A673 (cell line): ENCODE results near the gene CIT. TPM values are rescaled to one million over a fixed set of nuclear protein-coding genes. Genes with fewer than 3 reads are reported as not detected.

Experiments used
- BruUV-seq: library from RNA; stranded (reverse); fragments of 400-500 nt; replicated peaks from 2 replicates; lab custom pipeline; 2021; lab: Mats Ljungman, UMichigan
- CTCF ChIA-PET: fragments of 300-600 bp; sonication (Branson Sonifier 250); formaldehyde crosslinking; loops from one replicate; lab custom pipeline; 2022; ENCODE audit warnings: antibody characterized with exemption; lab: Charles Lee
- POLR2A ChIA-PET: fragments of 300-600 bp; sonication (Branson Sonifier 250); formaldehyde crosslinking; loops from one replicate; lab custom pipeline; 2022; ENCODE audit warnings: antibody characterized with exemption; ENCODE audit not compliant: low non-redundant PET; lab: Charles Lee
- DNase-seq: peaks from one replicate; pipeline ENCODE4 v3.0.0-alpha.2; 2015; ENCODE audit warnings: low spot score
- H3K27ac ChIP-seq: fragments of 200-600 bp; sonication (generic); 2 replicates; pipeline ENCODE4 v1.5.1; 2016; ENCODE audit warnings: mixed run types, low read depth, mild to moderate bottlenecking, mixed read lengths, antibody characterized with exemption, low read length; ENCODE audit not compliant: poor library complexity, severe bottlenecking
- H3K27me3 ChIP-seq: fragments of 200-600 bp; sonication (generic); replicated peaks from 2 replicates; pipeline ENCODE4 v1.6.1; 2017; ENCODE audit warnings: mixed run types, low read depth, mild to moderate bottlenecking, mixed read lengths, antibody characterized with exemption, low read length; ENCODE audit not compliant: insufficient read depth, poor library complexity
- H3K36me3 ChIP-seq: fragments of 200-600 bp; sonication (generic); 2 replicates; pipeline ENCODE4 v1.6.1; 2016; ENCODE audit warnings: mixed run types, mild to moderate bottlenecking, mixed read lengths, antibody characterized with exemption, low read length; ENCODE audit not compliant: insufficient read depth, poor library complexity, severe bottlenecking
- H3K4me1 ChIP-seq: fragments of 200-600 bp; sonication (generic); 2 replicates; pipeline ENCODE4 v1.6.1; 2017; ENCODE audit warnings: mixed run types, mild to moderate bottlenecking, mixed read lengths, antibody characterized with exemption, low read length; ENCODE audit not compliant: insufficient read depth, poor library complexity, severe bottlenecking
- H3K4me3 ChIP-seq: fragments of 200-600 bp; sonication (generic); 2 replicates; pipeline ENCODE4 v1.5.1; 2016; ENCODE audit warnings: low read depth, mixed run types, mild to moderate bottlenecking, mixed read lengths, low read length; ENCODE audit not compliant: poor library complexity, severe bottlenecking
- H3K9me3 ChIP-seq: fragments of 200-600 bp; sonication (generic); 2 replicates; pipeline ENCODE4 v1.6.1; 2016; ENCODE audit warnings: mixed run types, low read depth, mild to moderate bottlenecking, mixed read lengths, antibody characterized with exemption, low read length; ENCODE audit not compliant: poor library complexity, severe bottlenecking
- CTCF ChIP-seq: fragments of 300-800, 200-600 bp; sonication (generic); conservative IDR thresholded peaks from 2 replicates; pipeline ENCODE4 v1.5.1; 2017; ENCODE audit warnings: low read depth, mild to moderate bottlenecking, antibody characterized with exemption, low read length, moderate library complexity, mixed read lengths
- EZH2 ChIP-seq: fragments of 200-600 bp; sonication (generic); IDR thresholded peaks from 2 replicates; pipeline ENCODE4 v1.6.1; 2017; ENCODE audit warnings: borderline replicate concordance, low read depth, mild to moderate bottlenecking, mixed read lengths, antibody characterized with exemption, low read length; ENCODE audit not compliant: poor library complexity, severe bottlenecking
- intact Hi-C: fragments of 100-400 bp; cut with micrococcal nuclease; formaldehyde crosslinking; loops from one replicate; pipeline ENCODE4 v1.10.0; 2022; ENCODE audit not compliant: unreplicated experiment
- total RNA-seq: library from RNA; stranded (reverse); gene quantifications from 2 replicates; pipeline ENCODE4 v1.2.3, GENCODE V29; 2021

CIT gene
- total RNA-seq, 1 experiment from 2014 or later, result 62.4 TPM

- Histone ChIP-seq H3K36me3 (peaks cover 6% of the 10 kb centered on the region), H3K4me3 (no peak overlapping the region), H3K4me1 (no peaks in the 10 kb centered on the region), H3K9me3 (no peaks in the 10 kb centered on the region), H3K27ac (no peak overlapping the region), H3K27me3 (no peaks in the 10 kb centered on the region)
- intact Hi-C loops, result loop anchor here (5.0 kb wide), 1 partner anchor 98 kb away; no protein-coding TSS in a partner anchor
- peak; percentile 68 for DNase-seq
- BruUV-seq, result no TSS peak
- ChIA-PET POLR2A (no interaction called here), CTCF (interaction anchor here (0.8 kb wide), 1 partner anchor 23 kb away, joined by 3 read pairs; no protein-coding TSS in a partner anchor)
- no peak for TF ChIP-seq EZH2
- TF ChIP-seq CTCF, result peak; percentile 54
Observed at GRCh38 chr12:119804011-119804641, 73.0 kb downstream of the CIT start.

- intact Hi-C loops, result loop anchor here (5.0 kb wide), 1 partner anchor 99 kb away; no protein-coding TSS in a partner anchor
- ChIA-PET POLR2A (interaction anchor here (0.6 kb wide), 1 partner anchor 543 kb away, joined by 3 read pairs; no protein-coding TSS in a partner anchor), CTCF (no interaction called here)
- no peak for DNase-seq
- Histone ChIP-seq H3K36me3 (peaks cover 6% of the 10 kb centered on the region), H3K4me3 (no peak overlapping the region), H3K9me3 (no peaks in the 10 kb centered on the region), H3K27me3 (no peaks in the 10 kb centered on the region), H3K4me1 (no peaks in the 10 kb centered on the region), H3K27ac (no peak overlapping the region)
- BruUV-seq, result no TSS peak
- TF ChIP-seq EZH2 (no peak), CTCF (no peak)
Observed at GRCh38 chr12:119803381-119803791, 73.7 kb downstream of the CIT start.

- H3K4me3 ChIP-seq, result no peak overlapping the region
- intact Hi-C loops, result loop anchor here (5.0 kb wide), 1 partner anchor 100 kb away; no protein-coding TSS in a partner anchor
- no peaks in the 10 kb centered on the region for H3K9me3 ChIP-seq
- CTCF ChIA-PET, result no interaction called here
- no peaks in the 10 kb centered on the region for H3K4me1 ChIP-seq
- peaks cover 6% of the 10 kb centered on the region for H3K36me3 ChIP-seq
- POLR2A ChIA-PET, result no interaction called here
- no TSS peak for BruUV-seq
- TF ChIP-seq EZH2 (no peak), CTCF (no peak)
- no peak overlapping the region for H3K27ac ChIP-seq
- DNase-seq, result no peak
- H3K27me3 ChIP-seq, result no peaks in the 10 kb centered on the region
Observed at GRCh38 chr12:119802472-119802871, 74.6 kb downstream of the CIT start.
